Middle frontal gyrus (tissue), 1 donor: ENCODE data around the gene CDK14.
"Not testable (repeated sequence)": the region's sequence is repeated elsewhere in the genome, so short reads cannot be mapped to it uniquely, and the experiment has no call there.

Source experiments
- DNase-seq: peaks from one replicate; pipeline ENCODE4 v3.0.0-alpha.2; 2015; ENCODE audit warnings: low spot score; ENCODE audit errors: extremely low spot score

CDK14 gene

GRCh38 chr7:90889644-90890043 lies 293.5 kb downstream of the CDK14 start:
- no peak for DNase-seq

GRCh38 chr7:90891529-90891928 lies 295.4 kb downstream of the CDK14 start:
- DNase-seq: no peak

- DNase-seq: no peak
These were observed 296.1 kb downstream of the CDK14 start for GRCh38 chr7:90892213-90892612.

GRCh38 chr7:90894122-90894521 lies 298.0 kb downstream of the CDK14 start:
- no peak for DNase-seq

GRCh38 chr7:90896458-90896857 lies 300.3 kb downstream of the CDK14 start:
- DNase-seq: no peak

GRCh38 chr7:90897961-90898469 lies 301.9 kb downstream of the CDK14 start:
- no peak for DNase-seq

GRCh38 chr7:90900628-90901356 lies 304.7 kb downstream of the CDK14 start:
- no peak for DNase-seq

- DNase-seq: no peak
These were observed 307.7 kb downstream of the CDK14 start for GRCh38 chr7:90903841-90904240.

- no peak for DNase-seq
These were observed 314.0 kb downstream of the CDK14 start for GRCh38 chr7:90910136-90910535.

GRCh38 chr7:90916319-90916718 lies 320.2 kb downstream of the CDK14 start:
- no peak for DNase-seq

GRCh38 chr7:90917539-90917938 lies 321.4 kb downstream of the CDK14 start:
- DNase-seq: no peak

GRCh38 chr7:90918303-90918702 lies 322.2 kb downstream of the CDK14 start:
- DNase-seq: no peak

GRCh38 chr7:90919816-90920215 lies 323.7 kb downstream of the CDK14 start:
- DNase-seq: no peak

GRCh38 chr7:90920336-90920735 lies 324.2 kb downstream of the CDK14 start:
- no peak for DNase-seq

- DNase-seq: no peak
These were observed 327.4 kb downstream of the CDK14 start for GRCh38 chr7:90923541-90923997.

GRCh38 chr7:90928700-90929424 lies 332.7 kb downstream of the CDK14 start:
- DNase-seq: not testable (repeated sequence)

GRCh38 chr7:90931986-90932916 lies 336.1 kb downstream of the CDK14 start:
- no peak for DNase-seq

- DNase-seq: no peak
These were observed 336.9 kb downstream of the CDK14 start for GRCh38 chr7:90933041-90933440.

GRCh38 chr7:90933984-90934383 lies 337.9 kb downstream of the CDK14 start:
- no peak for DNase-seq

GRCh38 chr7:90938371-90938770 lies 342.2 kb downstream of the CDK14 start:
- no peak for DNase-seq

GRCh38 chr7:90939666-90940065 lies 343.5 kb downstream of the CDK14 start:
- no peak for DNase-seq
